Stimulated activated CD4-positive, alpha-beta T cell treated with anti-CD3 and anti-CD28 coated beads, Interleukin-12 subunit alpha, Interleukin-12 subunit beta, amount 100 ng/mL, for 24 hours (primary cell): ENCODE results near the gene SSR4.

ENCODE experiments used
- DNase-seq, 2 experiments: peaks; one replicate each; pipeline ENCODE4 v3.0.0-alpha.2; 2020; ENCODE audit warnings: low read depth in 2 of 2

Gene SSR4

GRCh38 chrX:153829799-153830639 is 35.6 kb downstream of the SSR4 start, which contains the start of gene PDZD4:
Gene PDZD4 (minus strand): TSS chrX:153830544. CDS start chrX:153830298, 246 bp downstream.
- DNase-seq: no peak

GRCh38 chrX:153830640-153831428 is 36.4 kb downstream of the SSR4 start:
- no peak for DNase-seq

GRCh38 chrX:153831429-153832150 is 37.1 kb downstream of the SSR4 start:
- no peak for DNase-seq

- no peak for DNase-seq
Measured at GRCh38 chrX:153832728-153833127, 38.3 kb downstream of the SSR4 start.

GRCh38 chrX:153836921-153837320 is 42.5 kb downstream of the SSR4 start:
- no peak for DNase-seq

GRCh38 chrX:153844509-153845082 is 50.1 kb downstream of the SSR4 start:
- no peak for DNase-seq

GRCh38 chrX:153845195-153845594 is 50.7 kb downstream of the SSR4 start:
- no peak for DNase-seq

- no peak for DNase-seq
Measured at GRCh38 chrX:153845842-153846241, 51.4 kb downstream of the SSR4 start.
